HG03571 (cell line): ENCODE measurements around the gene RAB38.

ENCODE experiments used
- ATAC-seq: cut with Tn5 transposase; IDR thresholded peaks from one replicate; pipeline ENCODE4 v1.9.1; 2021; ENCODE audit not compliant: unreplicated experiment

RAB38 gene

DNA sequence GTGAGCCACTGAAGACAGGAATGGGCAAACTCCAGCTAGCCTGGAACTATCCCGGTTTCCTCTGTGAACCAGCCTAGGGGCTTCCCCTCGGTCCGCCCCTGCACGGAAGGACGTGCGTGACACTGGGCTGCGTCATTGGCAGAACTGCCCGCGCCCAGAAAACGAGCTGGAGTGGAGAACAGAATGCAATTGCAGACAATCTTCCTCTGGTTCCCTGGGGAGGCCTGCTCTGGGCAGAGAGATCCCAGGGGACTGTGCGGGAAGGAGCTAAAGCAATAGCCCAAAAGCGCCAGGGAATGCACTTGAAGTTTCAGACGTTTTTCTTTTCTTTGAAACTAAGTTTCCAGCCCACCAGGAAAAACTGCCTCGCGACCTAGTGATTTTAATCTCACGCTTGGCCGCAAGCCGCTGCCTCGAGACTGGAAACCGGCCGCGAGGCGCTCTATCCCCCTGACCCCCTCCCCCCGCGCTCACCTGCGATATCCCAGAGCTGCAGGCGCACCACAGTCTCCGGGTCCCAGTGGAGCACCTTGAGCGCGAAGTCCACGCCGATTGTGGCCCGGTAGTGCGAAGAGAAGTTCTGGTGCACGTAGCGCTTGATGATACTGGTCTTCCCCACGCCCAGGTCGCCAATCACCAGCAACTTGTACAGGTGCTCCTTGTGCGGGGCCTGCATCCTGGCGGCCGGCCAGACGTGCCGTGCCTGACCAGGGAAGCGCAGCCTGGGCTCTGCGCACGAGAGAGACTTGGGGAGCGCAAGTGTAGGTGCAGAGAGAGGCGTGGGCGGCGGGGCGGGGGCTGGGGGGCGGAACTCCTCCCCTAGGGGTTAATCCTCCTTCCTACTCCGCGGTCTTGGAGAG lies at the start of gene RAB38:
Gene RAB38, minus strand, starts transcription at position 735 of the 860 bp plus-strand sequence. Its CDS starts 59 bp downstream, at position 676.
- peak; percentile 57 for ATAC-seq

GRCh38 chr11:88213406-88213805 lies 38.2 kb upstream of the RAB38 start:
- ATAC-seq = no peak

- ATAC-seq = no peak
Observed at GRCh38 chr11:88212300-88212699, 37.1 kb upstream of the RAB38 start.

- ATAC-seq = no peak
Observed at GRCh38 chr11:88208745-88209144, 33.5 kb upstream of the RAB38 start.

- no peak for ATAC-seq
Observed at GRCh38 chr11:88206751-88207150, 31.5 kb upstream of the RAB38 start.

DNA sequence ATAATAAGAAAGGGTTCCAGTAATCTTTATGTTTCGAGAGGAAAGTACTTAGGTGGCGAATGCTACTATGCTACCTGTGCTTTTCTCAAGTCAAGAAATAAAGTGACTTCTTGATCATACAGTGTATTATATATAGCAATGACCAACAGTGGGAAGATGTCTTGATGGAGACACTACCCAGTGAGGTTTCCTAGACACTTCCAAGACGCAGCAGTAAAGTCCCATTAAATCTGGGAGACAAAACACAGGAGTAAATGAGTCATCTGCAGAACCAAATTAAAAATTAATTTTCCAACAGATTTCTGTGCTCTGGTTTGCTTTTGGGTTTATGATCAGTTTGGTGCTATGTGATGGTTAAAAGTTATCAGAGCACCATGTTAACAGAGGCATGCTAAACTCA lies 29.1 kb upstream of the RAB38 start:
- ATAC-seq = no peak

DNA sequence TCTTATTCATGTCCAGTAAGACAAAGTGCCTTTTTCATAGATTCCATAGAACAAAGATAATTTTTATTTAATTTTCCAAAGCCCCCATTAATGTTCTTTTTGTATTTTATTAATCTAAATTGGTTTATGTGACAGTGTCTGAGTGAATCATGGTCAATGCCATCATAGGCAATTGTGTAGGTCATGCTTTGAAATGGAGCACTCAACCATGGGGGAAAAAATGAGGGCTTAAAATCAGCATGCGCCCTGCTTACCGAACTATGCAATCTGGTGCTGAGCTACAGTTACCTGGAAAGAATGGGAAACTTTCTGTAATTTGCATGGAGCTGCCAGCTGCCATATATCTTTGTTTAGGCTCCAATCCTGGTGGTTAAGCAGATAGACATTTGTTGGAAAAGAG lies 28.4 kb upstream of the RAB38 start:
- ATAC-seq = no peak

- ATAC-seq = no peak
Observed at GRCh38 chr11:88202498-88202897, 27.3 kb upstream of the RAB38 start.

DNA sequence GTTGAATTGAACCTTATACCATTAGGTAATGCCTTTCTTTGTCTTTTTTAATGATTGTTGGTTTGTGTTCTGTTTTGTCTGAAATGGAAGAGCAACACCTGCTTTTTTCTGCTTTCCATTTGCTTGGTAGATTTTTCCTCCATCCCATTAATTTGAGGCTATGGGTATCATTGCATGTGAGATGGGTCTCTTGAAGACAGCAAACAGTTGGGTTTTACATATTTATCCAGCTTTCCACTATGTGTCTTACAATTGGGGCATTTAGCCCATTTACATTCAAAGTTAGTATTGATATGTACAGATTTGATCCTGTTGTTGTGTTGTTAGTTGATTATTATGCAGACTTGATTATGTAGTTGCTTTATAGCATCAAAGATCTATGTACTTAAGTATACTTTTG lies 21.1 kb upstream of the RAB38 start:
- no peak for ATAC-seq

DNA sequence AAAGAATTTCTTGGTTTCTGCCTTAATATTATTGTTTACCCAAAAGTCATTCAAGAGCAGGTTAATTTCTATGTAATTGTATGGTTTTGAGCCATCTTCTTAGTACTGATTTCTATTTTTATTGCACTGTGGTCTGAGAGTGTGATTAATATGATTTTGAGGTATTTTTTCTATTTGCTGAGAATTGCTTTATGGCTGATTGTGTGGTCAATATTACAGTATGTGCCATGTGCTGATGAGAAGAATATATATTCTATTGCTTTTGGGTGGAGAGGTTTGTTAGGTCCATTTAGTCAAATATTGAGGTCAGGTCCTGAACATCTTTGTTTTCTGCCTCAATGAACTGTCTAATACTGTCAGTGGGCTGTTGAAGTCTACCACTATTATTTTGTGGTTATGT lies 20.7 kb upstream of the RAB38 start:
- ATAC-seq = no peak

DNA sequence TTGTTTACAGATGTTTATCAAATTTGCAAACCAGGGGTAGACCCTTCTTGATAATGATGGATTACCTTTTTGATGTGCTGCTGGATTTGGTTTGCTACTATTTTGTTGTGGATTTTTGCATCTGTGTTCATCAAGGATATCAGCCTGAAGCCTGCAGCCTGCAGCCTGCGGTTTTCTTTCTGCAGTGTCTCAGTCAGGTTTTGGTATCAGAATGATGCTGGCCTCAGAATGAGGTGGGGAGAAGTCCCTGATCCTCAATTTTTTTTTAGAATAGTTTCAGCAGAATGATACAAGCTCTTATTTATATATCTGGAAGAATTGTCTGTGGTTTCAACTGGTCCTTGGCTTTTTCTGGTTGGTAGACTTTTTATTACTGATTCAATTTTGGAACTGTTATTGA lies 19.7 kb upstream of the RAB38 start:
- no peak for ATAC-seq

GRCh38 chr11:88193278-88193677 lies 18.0 kb upstream of the RAB38 start:
- ATAC-seq = no peak

DNA sequence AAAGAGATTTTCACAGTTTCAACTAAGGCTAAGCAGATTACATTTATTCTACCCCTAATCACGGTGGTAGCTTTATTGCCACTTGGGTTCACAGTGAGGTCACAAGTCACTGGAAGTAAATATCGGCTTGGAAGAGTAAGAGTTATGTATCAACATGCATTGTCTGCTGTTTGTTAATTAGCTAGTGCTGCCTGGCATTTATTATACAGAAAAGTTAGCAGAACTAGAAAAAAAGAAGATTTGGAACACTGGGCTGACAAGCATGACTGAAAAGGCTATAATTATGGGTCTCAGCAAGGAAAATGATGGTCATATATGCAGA lies 13.7 kb upstream of the RAB38 start:
- ATAC-seq = no peak

- no peak for ATAC-seq
Observed at GRCh38 chr11:88188251-88188931, 13.1 kb upstream of the RAB38 start.

DNA sequence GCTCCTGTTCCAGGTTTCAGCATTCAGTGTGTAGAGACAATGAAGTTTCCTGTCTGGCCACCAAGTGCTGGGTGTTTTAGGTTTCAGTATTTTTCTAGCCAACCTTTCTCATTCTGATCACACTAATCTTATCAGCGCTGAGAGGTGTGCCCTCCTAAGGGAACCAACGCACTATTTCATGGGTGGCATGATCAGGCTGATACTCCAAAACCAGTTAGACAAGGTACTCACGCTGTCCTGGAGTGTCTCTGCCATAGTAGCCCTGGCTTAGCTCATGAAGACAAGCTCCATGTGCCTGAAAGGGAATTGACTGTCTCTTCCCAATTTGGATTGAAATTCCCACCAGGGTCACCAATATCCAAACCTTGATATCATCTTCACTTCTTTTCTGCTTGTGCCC lies 8.0 kb upstream of the RAB38 start:
- ATAC-seq = no peak

DNA sequence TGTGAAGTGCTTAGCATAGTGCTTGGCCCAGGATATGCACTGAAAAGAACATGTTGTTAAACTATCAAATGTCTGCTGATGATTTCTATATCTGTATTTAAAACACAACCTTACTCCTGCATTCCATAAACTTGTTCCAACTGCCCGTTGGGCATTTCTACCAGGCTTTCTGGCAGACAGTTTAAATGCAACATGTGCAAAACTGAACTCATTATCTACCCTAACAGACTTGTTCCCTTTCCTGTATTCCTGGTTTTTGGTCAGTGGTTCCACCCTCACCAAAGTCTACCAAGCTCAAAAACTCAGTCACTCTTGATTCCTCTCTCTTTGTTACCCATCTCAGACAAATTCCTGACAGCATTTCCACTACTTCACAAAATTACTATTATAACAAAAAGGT lies 6.5 kb upstream of the RAB38 start:
- no peak for ATAC-seq

- ATAC-seq = no peak
Observed at GRCh38 chr11:88179971-88180629, 4.9 kb upstream of the RAB38 start.

DNA sequence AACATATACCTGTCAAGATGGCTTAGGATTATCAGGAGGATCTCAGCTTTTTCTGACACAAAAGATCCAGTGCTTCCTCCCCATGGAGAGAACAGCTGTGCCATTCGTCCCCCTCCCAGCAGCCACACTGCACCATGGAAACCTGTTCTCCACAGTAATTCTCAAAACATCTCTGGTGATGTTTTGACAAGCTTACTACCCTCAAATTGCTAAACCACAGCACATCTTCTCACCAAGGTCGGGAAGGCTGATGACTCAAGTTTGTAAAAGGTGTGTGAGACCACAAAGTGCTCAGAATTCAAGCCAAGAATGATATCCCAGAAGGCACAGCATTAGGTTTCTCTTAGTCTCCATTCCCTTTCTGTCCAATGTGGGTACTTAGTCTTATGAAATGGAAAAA lies 3.9 kb upstream of the RAB38 start:
- ATAC-seq = peak; percentile 58

- no peak for ATAC-seq
Observed at GRCh38 chr11:88178191-88178590, 2.9 kb upstream of the RAB38 start.

DNA sequence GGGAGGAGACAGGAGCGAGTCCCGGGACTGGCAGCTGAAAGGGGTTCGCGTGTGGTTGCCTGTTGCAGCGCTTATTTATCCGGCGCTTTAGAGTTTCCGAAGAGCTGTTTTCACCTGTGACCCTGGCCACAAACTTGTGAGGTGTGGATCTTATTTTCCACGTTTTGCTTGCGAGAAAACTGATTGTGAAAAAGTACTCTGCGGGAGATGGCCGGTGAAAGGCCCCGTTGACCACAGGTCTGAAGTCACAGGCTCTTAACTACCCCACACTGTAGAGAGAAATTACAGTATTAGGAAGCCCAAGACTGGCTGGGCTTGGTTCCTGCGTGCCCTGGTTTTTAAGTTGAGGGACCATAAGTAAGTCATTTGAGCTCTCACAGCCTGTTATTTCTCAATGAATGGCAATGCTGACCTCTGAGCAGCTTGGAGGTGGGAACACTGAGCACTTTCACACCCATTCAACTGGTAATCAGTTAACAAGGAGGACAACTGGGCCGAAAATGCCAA lies 379 bp upstream of the RAB38 start:
- ATAC-seq = no peak

- no peak for ATAC-seq
Observed at GRCh38 chr11:88173956-88174355, 1.3 kb downstream of the RAB38 start.

GRCh38 chr11:88171982-88172381 lies 3.3 kb downstream of the RAB38 start:
- ATAC-seq = no peak
